Right ventricle myocardium superior (tissue), 1 donor: ENCODE measurements around the gene DNASE2. TPM values are rescaled to one million over a fixed set of nuclear protein-coding genes. Genes with fewer than 3 reads are reported as not detected.
A peak's percentile ranks its signal among the peaks of the same experiment; 100 is the strongest.
"Not testable (repeated sequence)": the region's sequence is repeated elsewhere in the genome, so short reads cannot be mapped to it uniquely, and the experiment has no call there.

Source experiments
- ATAC-seq: fragments of 200-7000 bp; cut with Tn5 transposase; one replicate; pipeline ENCODE4 v1.9.1; 2020; ENCODE audit warnings: mild to moderate bottlenecking; ENCODE audit not compliant: poor library complexity
- DNase-seq: peaks from one replicate; pipeline ENCODE4 v3.0.0-alpha.2; 2020
- intact Hi-C: fragments of 100-400 bp; cut with DNase I; formaldehyde crosslinking; loops from one replicate; pipeline ENCODE4 v1.11.2; 2022
- total RNA-seq: library from RNA; stranded (reverse); fragmentation: NEBNext Ultra II Directional; extraction: Animal tissue kit (Norgen Biotek cat#: 25700); gene quantifications from one replicate; pipeline ENCODE4 v1.2.1, GENCODE V29; 2021
- donor health status: DM: no; HTN: yes; CAD: no; lungs with severe emphysema.

DNASE2 gene
- total RNA-seq, 1 donor from 2014 or later = 16.9 TPM

DNA sequence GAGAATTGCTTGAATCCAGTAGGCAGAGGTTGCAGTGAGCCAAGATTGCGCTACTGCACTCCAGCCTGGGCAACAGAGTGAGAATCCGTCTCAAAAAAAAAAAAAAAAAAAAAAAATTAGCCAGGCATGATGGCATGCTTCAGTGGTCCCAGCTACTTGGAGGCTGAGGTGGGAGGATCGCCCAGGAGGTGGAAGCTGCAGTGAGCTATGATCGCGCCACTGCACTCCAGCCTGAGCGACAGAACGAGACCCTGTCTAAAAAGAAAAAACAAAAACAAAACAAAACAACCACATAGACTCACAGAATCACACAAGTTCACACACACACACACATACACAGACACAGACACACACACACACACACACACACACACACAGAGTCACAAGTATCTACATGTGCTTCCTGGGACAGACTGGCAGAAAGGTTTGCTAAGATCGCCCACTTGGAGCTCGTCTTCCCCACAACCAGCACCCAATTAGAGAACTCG lies 9.1 kb upstream of the DNASE2 start:
- intact Hi-C loops, DNase-seq, ATAC-seq: not testable (repeated sequence)

DNA sequence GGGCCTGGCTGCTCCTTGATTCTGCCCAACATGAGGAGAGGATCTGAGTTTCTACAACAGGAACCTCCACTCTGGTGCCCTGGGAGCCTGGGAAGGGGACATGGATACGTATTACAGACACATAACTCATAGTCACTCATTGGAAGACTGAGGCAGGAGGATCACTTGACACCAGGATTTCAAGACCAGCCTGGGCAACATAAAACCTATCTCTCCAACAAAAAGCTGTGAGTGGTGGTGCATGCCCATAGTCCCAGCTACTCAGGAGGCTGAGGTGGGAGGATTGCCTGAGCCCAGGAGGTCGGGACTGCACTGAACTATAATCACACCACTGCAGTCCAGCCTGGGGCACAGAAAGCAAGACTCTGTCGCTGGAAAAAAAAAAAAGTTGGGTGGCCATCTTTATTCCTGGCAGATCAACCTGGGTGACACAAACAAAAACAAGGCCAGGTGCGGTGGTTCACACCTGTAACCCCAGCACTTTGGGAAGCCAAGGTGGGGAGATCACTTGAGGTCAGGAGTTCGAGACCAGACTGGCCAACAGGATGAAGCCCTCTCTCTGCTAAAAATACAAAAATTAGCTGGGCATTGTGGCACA lies 6.9 kb upstream of the DNASE2 start:
- intact Hi-C loops = no loop called here
- no peak for DNase-seq
- no peak for ATAC-seq

DNA sequence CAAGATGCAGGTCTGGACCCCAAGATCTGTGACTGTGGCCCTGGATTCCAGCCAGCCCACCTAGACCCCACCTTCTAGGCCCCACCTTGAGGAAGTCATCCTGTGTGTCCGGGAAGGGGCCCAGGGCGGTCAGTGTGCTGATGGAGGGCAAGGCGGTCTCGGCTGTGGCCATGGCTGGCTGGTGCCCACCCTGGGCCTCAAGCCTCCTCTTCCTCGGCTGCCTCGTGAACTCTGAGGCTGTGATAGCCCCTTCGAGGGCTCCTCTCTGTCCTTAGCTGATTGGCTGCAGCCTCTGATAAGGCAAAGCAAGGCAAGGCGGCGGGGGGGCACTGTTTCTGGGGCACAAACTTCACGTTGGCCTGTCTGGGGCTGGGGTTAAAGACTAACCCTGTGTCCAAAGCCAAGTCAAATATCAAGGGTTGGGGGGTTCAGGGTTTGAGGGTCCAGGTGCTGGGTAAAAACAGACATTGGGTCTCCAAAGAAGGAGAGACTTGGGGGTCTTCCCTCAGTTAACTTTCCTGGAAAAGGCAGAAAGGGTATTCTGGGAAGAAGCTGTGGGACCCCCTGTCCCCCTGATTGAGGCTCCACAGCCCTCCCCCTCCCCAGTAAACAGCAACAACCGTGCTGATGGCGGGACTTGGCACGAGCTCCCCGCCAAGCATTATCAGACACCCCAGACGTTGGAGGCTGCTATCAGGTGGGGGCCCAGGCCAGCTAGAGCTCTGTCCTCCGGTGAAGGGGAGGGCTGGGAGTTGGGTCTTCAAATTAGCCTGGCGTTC lies 5.9 kb upstream of the DNASE2 start, which contains the start of gene KLF1:
Gene KLF1, minus strand, starts transcription at position 233 of the 779 bp plus-strand sequence. Its CDS starts 61 bp downstream, at position 172.
- DNase-seq (no peak), ATAC-seq (no peak)
- intact Hi-C loops = no loop called here

DNA sequence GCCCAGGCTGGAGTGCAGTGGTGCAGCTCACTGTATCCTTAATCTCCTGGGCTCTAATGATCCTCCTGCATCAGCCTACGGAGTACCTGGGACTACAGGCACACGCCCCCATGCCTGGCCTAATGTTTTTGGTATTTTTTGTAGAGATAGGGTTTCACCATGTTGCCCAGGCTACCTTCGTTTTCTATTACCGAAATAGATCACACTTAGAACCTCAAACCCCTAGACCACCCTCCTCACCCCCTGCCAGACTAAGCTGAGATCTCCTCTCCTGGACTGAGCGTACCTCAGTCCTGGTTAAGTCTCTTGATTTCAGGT lies 5.4 kb upstream of the DNASE2 start:
- intact Hi-C loops = no loop called here
- no peak for ATAC-seq
- no peak for DNase-seq

DNA sequence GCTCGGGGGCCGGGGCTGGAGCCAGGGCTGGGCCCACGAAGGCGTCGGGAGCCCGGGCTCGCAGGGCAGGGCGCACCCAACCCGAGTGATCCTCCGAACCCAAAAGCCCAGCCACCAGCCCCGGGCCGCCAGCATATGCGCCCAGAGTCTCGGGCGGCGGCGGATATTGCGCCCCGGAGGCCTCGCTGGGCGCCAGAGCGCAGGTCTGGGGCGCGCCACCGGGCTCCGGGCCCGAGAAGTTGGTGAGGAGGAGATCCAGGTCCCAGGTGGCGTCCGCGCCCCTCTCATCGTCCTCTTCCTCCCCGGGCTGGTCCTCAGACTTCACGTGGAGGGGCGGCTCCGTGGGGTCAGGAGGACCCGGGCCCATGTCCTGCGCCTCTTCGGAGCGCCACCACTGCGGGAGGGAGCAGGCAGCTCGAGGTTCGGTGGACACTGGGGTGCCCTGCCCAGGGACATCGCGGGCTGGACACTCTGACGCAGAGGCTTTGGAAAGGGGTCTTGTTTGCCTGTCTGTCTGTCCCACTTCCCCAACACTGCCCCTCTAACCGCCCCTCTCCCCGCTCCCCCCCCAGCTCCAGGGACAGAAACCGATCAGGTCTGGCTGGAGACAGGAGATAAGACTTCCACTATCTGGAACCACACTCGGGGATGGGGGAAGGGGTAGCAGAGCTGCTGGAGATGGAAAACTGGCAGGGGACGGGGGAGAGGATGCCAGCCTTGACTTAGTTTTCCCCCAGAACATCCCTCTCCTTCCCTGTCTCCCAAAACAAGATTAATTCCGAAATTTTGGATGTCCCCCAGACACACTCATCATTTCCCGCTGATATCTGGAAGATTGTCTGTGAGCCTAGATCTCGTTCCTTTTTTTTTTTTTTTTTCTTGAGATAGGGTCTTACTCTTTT lies 4.8 kb upstream of the DNASE2 start:
- no peak for DNase-seq
- intact Hi-C loops = no loop called here
- ATAC-seq = no peak

DNA sequence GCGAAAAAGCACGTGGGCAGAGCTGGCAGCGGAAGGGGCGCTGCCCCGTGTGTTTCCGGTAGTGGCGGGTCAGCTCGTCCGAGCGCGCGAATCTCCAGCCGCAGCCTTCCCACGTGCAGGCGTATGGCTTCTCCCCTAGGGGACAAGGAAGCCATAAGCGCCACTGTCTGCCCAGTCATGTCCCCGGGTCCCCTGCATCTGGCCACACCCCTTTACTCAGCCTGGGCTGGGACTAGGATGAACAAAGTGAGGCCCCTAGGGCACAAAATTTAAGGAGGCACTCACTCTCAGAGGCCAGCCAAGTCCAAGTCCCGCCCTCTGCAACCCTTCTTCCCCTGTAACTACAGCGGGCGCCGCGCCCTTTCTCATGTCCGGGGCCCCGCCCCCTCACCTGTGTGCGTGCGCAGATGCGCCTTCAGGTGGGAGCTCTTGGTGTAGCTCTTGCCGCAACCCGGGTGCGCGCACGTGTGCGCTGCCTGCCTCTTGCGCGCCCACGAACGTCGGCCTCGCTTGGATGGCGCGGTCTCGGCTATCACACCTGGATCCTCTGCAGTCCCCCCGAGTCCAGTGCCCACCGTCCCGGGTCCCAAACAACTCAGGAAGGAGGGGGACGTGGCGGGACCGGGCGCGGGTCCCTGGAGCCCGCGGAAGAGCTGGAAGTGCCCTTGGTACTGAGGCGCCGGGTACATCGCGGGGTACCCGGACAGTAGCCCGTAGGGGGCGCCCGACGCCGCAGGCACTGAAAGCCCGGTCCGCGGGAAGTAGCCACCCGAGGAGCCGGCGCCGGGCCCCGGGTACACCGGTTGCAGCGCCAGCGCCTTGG lies 3.9 kb upstream of the DNASE2 start:
- intact Hi-C loops = no loop called here
- peak; percentile 28 for ATAC-seq
- peak; percentile 84 for DNase-seq

DNA sequence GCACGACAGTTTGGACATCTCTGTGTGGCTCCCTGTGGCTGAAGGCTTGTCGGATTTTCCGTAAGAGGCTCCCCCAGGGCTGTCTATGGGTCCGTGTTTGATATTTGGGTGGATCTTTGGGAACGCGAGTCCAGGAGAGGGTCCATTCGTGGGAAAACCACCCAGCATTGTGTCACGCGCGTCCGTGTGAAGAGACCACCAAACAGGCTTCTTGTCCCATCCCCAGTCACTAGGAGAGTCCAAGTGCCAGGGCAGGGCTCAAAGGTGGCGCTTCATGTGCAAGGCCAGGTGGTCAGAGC lies 3.3 kb upstream of the DNASE2 start:
- intact Hi-C loops = no loop called here
- no peak for DNase-seq
- ATAC-seq = no peak

DNA sequence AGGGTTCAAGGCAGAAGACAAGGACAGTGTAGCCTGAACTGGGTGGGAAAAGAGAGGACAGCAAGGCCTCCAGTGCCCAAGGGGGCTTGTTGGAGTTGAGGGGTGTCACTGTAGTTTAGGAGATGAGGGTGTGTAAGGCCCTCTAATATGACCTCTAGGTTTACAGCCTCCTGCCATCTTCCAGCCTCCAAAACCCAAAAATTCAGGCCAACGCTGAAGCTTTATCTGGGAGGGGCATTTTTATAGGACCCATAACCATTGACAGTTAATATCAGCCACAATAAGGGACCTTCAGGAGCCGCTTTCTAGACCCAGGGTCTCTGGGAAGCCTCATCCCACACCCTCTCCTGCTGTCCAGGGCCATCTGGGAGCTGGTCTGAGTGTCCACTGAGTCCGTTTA lies 3.0 kb upstream of the DNASE2 start:
- no peak for ATAC-seq
- intact Hi-C loops = no loop called here
- no peak for DNase-seq

DNA sequence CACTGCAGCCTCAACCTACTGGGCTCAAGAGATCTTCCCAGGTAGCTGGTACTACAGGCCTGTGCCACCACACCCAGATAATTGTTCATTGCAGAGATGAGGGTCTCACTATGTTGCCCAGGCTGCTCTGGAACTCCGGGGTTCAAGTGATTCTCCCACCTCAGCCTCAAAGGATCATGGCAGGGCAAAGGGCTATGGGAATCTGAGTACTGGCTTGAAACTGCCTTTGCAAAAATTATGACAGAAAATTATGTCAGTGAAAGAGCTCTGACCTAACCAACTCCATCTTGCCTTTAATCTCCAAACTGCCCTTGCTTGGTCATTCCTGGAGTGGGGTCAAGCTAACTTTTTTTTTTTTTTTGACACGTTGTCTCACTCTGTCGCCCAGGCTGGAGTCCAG lies 1.3 kb upstream of the DNASE2 start:
- intact Hi-C loops = no loop called here

DNA sequence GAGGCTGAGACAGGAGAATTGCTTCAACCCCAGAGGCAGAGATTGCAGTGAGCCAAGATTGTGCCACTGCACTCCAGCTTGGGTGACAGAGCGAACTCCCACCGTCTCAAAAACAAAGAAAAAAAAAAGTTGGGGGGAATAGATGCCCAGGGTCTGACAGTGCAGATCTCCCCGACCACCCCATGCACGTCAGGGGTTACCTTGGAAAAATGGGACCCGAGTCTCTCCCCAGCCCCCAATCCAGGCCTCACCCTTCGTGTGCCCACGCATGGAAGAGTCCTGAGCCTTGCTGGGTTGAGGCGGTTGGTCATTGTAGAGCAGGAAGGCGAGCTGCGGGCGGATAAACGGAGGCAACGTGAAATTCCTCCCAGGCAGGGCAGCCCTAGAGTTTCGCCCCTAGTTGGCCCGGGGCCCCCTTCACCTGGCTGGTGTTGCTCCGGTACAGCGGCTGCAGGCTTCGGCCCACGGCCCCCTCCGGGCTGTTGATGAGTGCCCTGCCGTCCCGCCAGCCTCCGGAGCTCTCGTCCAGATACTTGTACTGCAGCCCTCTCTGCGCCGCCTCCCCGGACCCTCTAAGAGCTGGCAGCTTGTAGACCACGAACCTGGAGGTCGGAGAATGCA lies 588 bp downstream of the DNASE2 start:
- peak; percentile 42 for ATAC-seq
- peak; percentile 57 for DNase-seq
- intact Hi-C loops = no loop called here

More for the DNA sequence above, 1.3 kb upstream of the DNASE2 start:
- no peak for ATAC-seq
- DNase-seq = no peak

DNA sequence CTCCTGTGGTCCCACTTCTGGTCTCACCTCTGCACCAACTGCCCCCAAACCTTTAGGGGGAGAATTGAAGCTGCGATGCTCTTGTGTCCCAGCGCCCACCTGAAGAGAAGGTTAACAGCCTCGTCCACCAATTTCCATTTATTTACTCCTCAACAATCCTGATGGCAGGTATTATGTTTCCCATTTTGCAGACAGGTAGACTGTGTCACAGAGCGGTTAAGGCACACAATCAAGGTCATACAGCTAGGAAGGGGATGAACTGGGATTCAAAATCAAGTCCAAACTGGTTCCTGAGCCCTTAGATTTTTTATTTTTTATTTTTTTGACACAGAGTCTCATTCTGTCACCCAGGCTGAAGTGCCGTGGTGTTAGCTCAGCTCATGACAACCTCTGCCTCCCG lies 6.2 kb downstream of the DNASE2 start:
- intact Hi-C loops = no loop called here
- DNase-seq = no peak
- ATAC-seq = no peak

DNA sequence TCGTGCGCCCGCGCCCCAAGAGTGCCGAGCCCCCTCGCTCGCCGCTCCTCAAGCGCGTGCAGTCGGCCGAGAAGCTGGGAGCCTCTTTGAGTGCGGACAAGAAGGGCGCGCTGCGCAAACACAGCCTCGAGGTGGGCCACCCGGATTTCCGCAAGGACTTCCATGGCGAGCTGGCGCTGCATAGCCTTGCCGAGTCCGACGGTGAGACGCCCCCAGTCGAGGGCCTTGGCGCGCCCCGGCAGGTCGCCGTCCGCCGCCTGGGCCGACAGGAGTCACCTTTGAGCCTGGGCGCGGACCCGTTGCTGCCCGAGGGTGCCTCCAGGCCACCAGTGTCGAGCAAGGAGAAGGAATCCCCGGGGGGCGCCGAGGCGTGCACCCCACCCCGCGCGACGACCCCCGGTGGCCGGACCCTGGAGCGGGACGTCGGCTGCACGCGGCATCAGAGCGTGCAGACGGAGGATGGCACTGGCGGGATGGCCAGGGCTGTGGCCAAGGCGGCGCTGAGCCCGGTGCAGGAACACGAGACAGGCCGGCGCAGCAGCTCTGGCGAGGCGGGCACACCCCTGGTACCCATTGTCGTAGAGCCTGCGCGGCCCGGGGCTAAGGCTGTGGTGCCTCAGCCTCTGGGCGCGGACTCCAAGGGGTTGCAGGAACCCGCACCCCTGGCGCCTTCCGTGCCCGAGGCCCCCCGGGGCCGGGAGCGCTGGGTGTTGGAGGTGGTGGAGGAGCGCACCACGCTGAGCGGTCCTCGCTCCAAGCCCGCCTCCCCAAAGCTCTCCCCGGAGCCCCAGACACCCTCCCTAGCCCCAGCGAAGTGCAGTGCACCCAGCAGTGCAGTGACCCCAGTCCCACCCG lies 7.1 kb downstream of the DNASE2 start:
- ATAC-seq = no peak
- DNase-seq = no peak
- intact Hi-C loops = no loop called here

DNA sequence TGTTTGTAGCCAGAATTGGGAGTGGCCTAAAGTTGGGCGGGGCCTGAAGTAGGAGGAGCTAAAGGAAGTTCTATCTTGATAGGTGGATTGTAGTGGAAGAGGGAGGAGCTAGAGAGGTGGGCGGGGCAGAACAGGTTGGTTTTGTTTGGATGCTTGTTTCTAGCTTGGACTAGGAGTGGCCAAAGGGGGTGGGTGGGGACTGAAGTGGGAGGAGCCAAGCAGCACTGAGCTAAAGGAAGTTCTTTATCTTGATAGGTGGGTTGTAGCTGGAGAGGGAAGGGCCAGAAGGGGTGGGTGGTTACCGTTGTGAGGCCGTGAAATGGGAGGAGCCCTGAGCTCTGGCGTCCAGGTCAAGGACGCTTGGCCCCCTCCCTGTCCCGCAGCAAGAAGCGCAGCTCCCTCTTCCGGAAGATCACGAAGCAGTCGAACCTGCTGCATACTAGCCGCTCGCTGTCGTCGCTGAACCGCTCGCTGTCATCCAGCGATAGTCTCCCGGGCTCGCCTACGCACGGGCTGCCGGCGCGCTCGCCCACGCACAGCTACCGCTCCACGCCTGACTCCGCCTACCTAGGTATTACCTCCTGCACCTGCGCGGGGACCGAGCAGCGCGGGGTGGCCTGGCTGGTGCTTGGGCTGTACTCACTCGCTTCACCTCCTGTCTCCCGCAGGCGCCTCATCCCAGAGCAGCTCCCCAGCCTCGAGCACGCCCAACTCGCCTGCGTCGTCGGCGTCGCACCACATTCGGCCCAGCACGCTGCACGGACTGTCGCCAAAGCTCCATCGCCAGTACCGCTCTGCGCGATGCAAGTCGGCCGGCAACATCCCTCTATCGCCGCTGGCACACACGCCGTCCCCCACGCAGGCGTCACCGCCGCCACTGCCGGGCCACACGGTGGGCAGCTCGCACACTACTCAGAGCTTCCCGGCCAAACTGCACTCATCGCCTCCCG lies 8.0 kb downstream of the DNASE2 start:
- DNase-seq (peak; percentile 55), ATAC-seq (peak; percentile 77)
- intact Hi-C loops = no loop called here

DNA sequence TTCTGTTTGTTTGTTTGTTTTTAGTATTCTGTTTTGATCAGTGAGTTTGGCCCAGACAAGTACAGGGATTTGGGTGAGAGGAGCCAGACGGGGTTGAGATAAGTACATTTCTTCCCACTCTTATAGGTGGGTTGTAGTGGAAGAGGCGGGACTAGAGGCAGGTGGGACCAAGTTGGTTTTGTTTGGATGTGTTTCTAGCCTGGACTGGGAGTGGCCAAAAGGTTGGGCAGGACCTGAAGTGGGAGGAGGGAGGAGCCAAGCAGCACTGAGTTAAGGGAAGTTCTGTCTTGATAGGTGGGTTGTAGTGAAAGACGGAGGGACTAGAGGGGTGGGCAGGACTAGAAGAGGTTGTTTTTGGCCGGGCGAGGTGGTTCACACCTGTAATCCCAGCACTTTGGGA lies 9.0 kb downstream of the DNASE2 start:
- DNase-seq (no peak), ATAC-seq (no peak)
- intact Hi-C loops = no loop called here

DNA sequence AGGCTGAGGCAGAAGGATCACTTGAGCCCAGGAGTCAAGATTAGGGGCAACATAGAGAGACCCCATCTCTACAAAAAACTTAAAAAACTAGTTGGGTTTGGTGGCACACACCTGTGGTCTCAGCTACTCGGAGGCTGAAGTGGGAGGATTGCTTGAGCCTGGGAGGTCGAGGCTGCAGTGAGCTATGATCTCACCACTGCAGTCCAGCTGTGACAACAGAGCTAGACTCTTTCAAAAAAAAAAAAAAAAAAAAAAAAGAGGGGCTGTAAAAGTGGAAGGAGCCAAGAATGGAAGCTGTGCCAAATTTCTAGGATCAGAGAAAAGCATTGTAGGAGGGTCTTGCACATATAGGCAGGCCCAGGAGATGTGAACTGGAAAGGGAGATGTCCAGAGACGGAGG lies 9.6 kb downstream of the DNASE2 start:
- ATAC-seq (no peak), DNase-seq (no peak)
- intact Hi-C loops = no loop called here

DNA sequence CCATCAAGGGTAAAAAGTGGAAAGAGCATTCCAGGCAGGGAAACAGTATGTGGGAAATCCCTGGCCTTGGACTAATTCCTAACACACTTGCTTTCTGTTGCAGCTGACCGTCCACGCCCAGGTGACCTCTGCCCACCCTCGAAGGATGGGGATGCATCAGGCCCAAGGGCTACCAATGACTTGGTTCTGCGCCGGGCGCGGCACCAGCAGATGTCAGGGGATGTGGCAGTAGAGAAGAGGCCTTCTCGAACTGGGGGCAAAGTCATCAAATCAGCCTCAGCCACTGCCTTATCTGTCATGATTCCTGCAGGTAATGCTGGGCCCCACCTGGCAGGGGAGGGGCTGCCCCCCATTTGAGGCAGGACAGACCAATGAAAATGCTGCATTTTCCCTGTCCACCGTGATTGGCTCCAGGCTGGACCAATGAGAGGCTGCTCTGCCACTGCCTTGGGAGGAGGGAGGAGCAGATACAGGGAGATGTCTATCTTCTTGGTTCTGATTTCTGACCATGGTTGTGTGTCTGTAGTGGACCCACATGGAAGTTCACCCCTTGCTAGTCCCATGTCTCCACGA lies 12.6 kb downstream of the DNASE2 start:
- DNase-seq (peak; percentile 34), ATAC-seq (no peak)
- intact Hi-C loops = no loop called here
